OCI-LY3 (cell line): Measurements from ENCODE around the gene ADCY5.
A peak's percentile ranks its signal among the peaks of the same experiment; 100 is the strongest.

Source experiments
- H2AFZ ChIP-seq: fragments of 200-600, 300-600 bp; shearing (Covaris generic); 2 replicates; pipeline ENCODE4 v1.6.0; 2014; ENCODE audit warnings: antibody characterized with exemption, low read depth, low read length
- H3K27ac ChIP-seq: fragments of 200-600, 300-600 bp; sonication (generic); 2 replicates; pipeline ENCODE4 v1.5.1; 2014; ENCODE audit warnings: mild to moderate bottlenecking, low read length, moderate library complexity, mixed read lengths
- H3K27me3 ChIP-seq: fragments of 200-600, 300-600 bp; sonication (generic); 2 replicates; pipeline ENCODE4 v1.6.1; 2014; ENCODE audit warnings: low read depth, low read length, mixed read lengths
- H3K36me3 ChIP-seq: fragments of 200-600, 300-600 bp; sonication (generic); replicated peaks from 2 replicates; pipeline ENCODE3; 2014; ENCODE audit warnings: low read depth, low read length, mixed read lengths
- H3K4me1 ChIP-seq: fragments of 300-600, 200-600 bp; sonication (generic); 2 replicates; pipeline ENCODE4 v1.6.1; 2014; ENCODE audit warnings: low read length, mixed read lengths
- H3K4me2 ChIP-seq: fragments of 200-600, 300-600 bp; sonication (generic); 2 replicates; pipeline ENCODE4 v1.6.1; 2014; ENCODE audit warnings: low read length, mixed read lengths
- H3K4me3 ChIP-seq: fragments of 300-600, 200-600 bp; sonication (generic); 2 replicates; pipeline ENCODE4 v1.5.1; 2014; ENCODE audit warnings: antibody characterized with exemption, mild to moderate bottlenecking, low read length, moderate library complexity
- H3K79me2 ChIP-seq: fragments of 300-600, 200-600 bp; shearing (Covaris generic); 2 replicates; pipeline ENCODE4 v1.6.1; 2014; ENCODE audit warnings: mild to moderate bottlenecking, low read length, mixed read lengths
- H3K9ac ChIP-seq: fragments of 300-600, 200-600 bp; shearing (Covaris generic); 2 replicates; pipeline ENCODE4 v1.6.0; 2014; ENCODE audit warnings: mild to moderate bottlenecking, low read length, moderate library complexity
- H3K9me3 ChIP-seq: fragments of 200-600, 300-600 bp; shearing (Covaris generic); 2 replicates; pipeline ENCODE4 v1.6.1; 2014; ENCODE audit warnings: low read length, mixed read lengths; ENCODE audit not compliant: insufficient read depth
- H4K20me1 ChIP-seq: fragments of 200-600, 300-600 bp; sonication (generic); 2 replicates; pipeline ENCODE4 v1.6.1; 2016; ENCODE audit warnings: low read length, mixed read lengths; ENCODE audit not compliant: insufficient read depth
- CTCF ChIP-seq: fragments of 200-600, 300-600 bp; sonication (generic); IDR thresholded peaks from 2 replicates; pipeline ENCODE4 v1.5.1; 2014; ENCODE audit warnings: antibody characterized with exemption, low read length, low read depth
- EZH2phosphoT487 ChIP-seq: fragments of 200-600 bp; shearing (Covaris generic); IDR thresholded peaks from 2 replicates; pipeline ENCODE4 v1.6.1; 2018; ENCODE audit warnings: antibody characterized with exemption, mixed run types, low read depth

The ADCY5 gene

GRCh38 chr3:123375014-123375940 lies 73.6 kb downstream of the ADCY5 start:
- Histone ChIP-seq H3K4me2 (no peak overlapping the region), H3K27ac (no peak overlapping the region), H3K79me2 (no peaks in the 10 kb centered on the region), H3K4me1 (no peaks in the 10 kb centered on the region), H3K4me3 (no peak overlapping the region), H4K20me1 (no peaks in the 10 kb centered on the region), H3K9me3 (no peaks in the 10 kb centered on the region), H3K27me3 (no peaks in the 10 kb centered on the region), H2AFZ (no peak overlapping the region), H3K9ac (no peak overlapping the region), H3K36me3 (no peaks in the 10 kb centered on the region)
- no peak for TF ChIP-seq EZH2phosphoT487
- 0 out of 2 replicates have a peak, but pooled peaks have one; percentile 5 for TF ChIP-seq CTCF

GRCh38 chr3:123374016-123374415 lies 74.9 kb downstream of the ADCY5 start:
- TF ChIP-seq CTCF: no peak
- TF ChIP-seq EZH2phosphoT487: no peak
- H3K9ac ChIP-seq: no peak overlapping the region
- H3K36me3 ChIP-seq: no peaks in the 10 kb centered on the region
- H3K79me2 ChIP-seq: no peaks in the 10 kb centered on the region
- H3K4me3 ChIP-seq: no peak overlapping the region
- H3K27ac ChIP-seq: no peak overlapping the region
- no peaks in the 10 kb centered on the region for H3K4me1 ChIP-seq
- H2AFZ ChIP-seq: no peak overlapping the region
- no peaks in the 10 kb centered on the region for H4K20me1 ChIP-seq
- no peaks in the 10 kb centered on the region for H3K9me3 ChIP-seq
- H3K4me2 ChIP-seq: no peak overlapping the region
- H3K27me3 ChIP-seq: no peaks in the 10 kb centered on the region

- Histone ChIP-seq H3K9me3 (no peaks in the 10 kb centered on the region), H4K20me1 (no peaks in the 10 kb centered on the region), H3K27ac (no peak overlapping the region), H3K79me2 (no peaks in the 10 kb centered on the region), H2AFZ (no peak overlapping the region), H3K4me3 (no peak overlapping the region), H3K36me3 (no peaks in the 10 kb centered on the region), H3K9ac (no peak overlapping the region), H3K27me3 (no peaks in the 10 kb centered on the region), H3K4me1 (no peaks in the 10 kb centered on the region), H3K4me2 (no peak overlapping the region)
- TF ChIP-seq EZH2phosphoT487: no peak
- TF ChIP-seq CTCF: no peak
Observed at GRCh38 chr3:123373474-123373987, 75.4 kb downstream of the ADCY5 start.

- Histone ChIP-seq H3K27me3 (no peaks in the 10 kb centered on the region), H3K27ac (no peak overlapping the region), H4K20me1 (no peaks in the 10 kb centered on the region), H3K4me2 (no peak overlapping the region), H3K79me2 (no peaks in the 10 kb centered on the region), H3K36me3 (no peaks in the 10 kb centered on the region), H3K4me1 (no peaks in the 10 kb centered on the region), H3K4me3 (no peak overlapping the region), H3K9ac (no peak overlapping the region), H3K9me3 (no peaks in the 10 kb centered on the region), H2AFZ (no peak overlapping the region)
- TF ChIP-seq EZH2phosphoT487 (no peak), CTCF (no peak)
Observed at GRCh38 chr3:123372686-123373473, 76.0 kb downstream of the ADCY5 start.
